GM19023 (cell line): Measurements from ENCODE around the gene MYO18B.

ENCODE experiments used
- ATAC-seq: cut with Tn5 transposase; IDR thresholded peaks from one replicate; pipeline ENCODE4 v1.9.1; 2021; ENCODE audit warnings: mild to moderate bottlenecking, moderate library complexity; ENCODE audit not compliant: unreplicated experiment

Gene MYO18B

GRCh38 chr22:25774575-25775026 lies 32.6 kb downstream of the MYO18B start:
- no peak for ATAC-seq

- ATAC-seq = no peak
Measured at GRCh38 chr22:25775531-25775930, 33.5 kb downstream of the MYO18B start.

- ATAC-seq = no peak
Measured at GRCh38 chr22:25777411-25777810, 35.4 kb downstream of the MYO18B start.

- no peak for ATAC-seq
Measured at GRCh38 chr22:25777870-25778269, 35.9 kb downstream of the MYO18B start.

GRCh38 chr22:25779426-25779825 lies 37.4 kb downstream of the MYO18B start:
- ATAC-seq = no peak

GRCh38 chr22:25779890-25780289 lies 37.9 kb downstream of the MYO18B start:
- no peak for ATAC-seq

GRCh38 chr22:25780673-25781072 lies 38.7 kb downstream of the MYO18B start:
- ATAC-seq = no peak

GRCh38 chr22:25781801-25782200 lies 39.8 kb downstream of the MYO18B start:
- no peak for ATAC-seq

GRCh38 chr22:25782831-25783230 lies 40.8 kb downstream of the MYO18B start:
- no peak for ATAC-seq

- no peak for ATAC-seq
Measured at GRCh38 chr22:25783856-25784255, 41.9 kb downstream of the MYO18B start.

- ATAC-seq = no peak
Measured at GRCh38 chr22:25786165-25786564, 44.2 kb downstream of the MYO18B start.

- ATAC-seq = no peak
Measured at GRCh38 chr22:25791556-25791955, 49.6 kb downstream of the MYO18B start.

- no peak for ATAC-seq
Measured at GRCh38 chr22:25795478-25795877, 53.5 kb downstream of the MYO18B start.

- ATAC-seq = no peak
Measured at GRCh38 chr22:25797498-25798290, 55.7 kb downstream of the MYO18B start.

GRCh38 chr22:25800766-25801165 lies 58.8 kb downstream of the MYO18B start:
- no peak for ATAC-seq

- no peak for ATAC-seq
Measured at GRCh38 chr22:25802018-25802417, 60.0 kb downstream of the MYO18B start.

- no peak for ATAC-seq
Measured at GRCh38 chr22:25804676-25805075, 62.7 kb downstream of the MYO18B start.

GRCh38 chr22:25806579-25806978 lies 64.6 kb downstream of the MYO18B start:
- ATAC-seq = no peak

GRCh38 chr22:25814685-25815084 lies 72.7 kb downstream of the MYO18B start:
- no peak for ATAC-seq

GRCh38 chr22:25815561-25815960 lies 73.6 kb downstream of the MYO18B start:
- no peak for ATAC-seq

GRCh38 chr22:25816522-25817059 lies 74.6 kb downstream of the MYO18B start:
- ATAC-seq = no peak

GRCh38 chr22:25817092-25817943 lies 75.3 kb downstream of the MYO18B start:
- ATAC-seq = no peak
